ENCODE data around the gene RNF220.

GRCh38 chr1:44361478-44361877 is 43.6 kb upstream of the RNF220 start:
- no peak for TF ChIP-seq CBX2 (IDR thresholded peaks at IDR 0.05; ENCODE audit: low read depth, low read length)
- TF ChIP-seq CBX2 (CRISPR knock-in tag; IDR thresholded peaks at IDR 0.05; ENCODE audit: low read depth), result no peak
- TF ChIP-seq SMARCE1 (IDR thresholded peaks at IDR 0.05; ENCODE audit: borderline replicate concordance), result no peak
